ENCODE measurements around the gene PFN4. TPM values are rescaled to one million over a fixed set of nuclear protein-coding genes. Genes with fewer than 3 reads are reported as not detected.

PFN4 gene
- total and polyA plus RNA-seq, 2 experiments from 2014 or later: 0.28 TPM; not detected in 1

- TF ChIP-seq EZH2 (IDR thresholded peaks at IDR 0.05; ENCODE audit: low read depth, unreplicated experiment) (no peak), ZNF114 (CRISPR knock-in tag; IDR thresholded peaks at IDR 0.05) (no peak), NANOG (IDR thresholded peaks at IDR 0.05; ENCODE audit: borderline replicate concordance) (no peak), CTCF (conservative IDR thresholded peaks at IDR 0.05; ENCODE audit: low read depth in 2 of 2) (no peak), ZNF462 (CRISPR knock-in tag; IDR thresholded peaks at IDR 0.05) (no peak)
- Histone ChIP-seq H2AFZ (no peak overlapping the region), H4K20me1 (replicated peaks; ENCODE audit: insufficient read depth) (no peaks in the 10 kb centered on the region), H3K4me2 (no peak overlapping the region), H3K4me3 (no peak overlapping the region), H3K4me1 (ENCODE audit: insufficient read depth) (peaks cover 24% of the 10 kb centered on the region), H3F3A (replicated peaks; ENCODE audit: low read depth) (no peaks in the 10 kb centered on the region), H3K27ac (ENCODE audit: low read depth) (no peak overlapping the region), H3K27me3 (ENCODE audit: insufficient read depth) (peaks cover 11% of the 10 kb centered on the region), H3K9me2 (ENCODE audit: insufficient read depth) (no peaks in the 10 kb centered on the region), H3K36me3 (ENCODE audit: insufficient read depth) (no peaks in the 10 kb centered on the region), H3K79me2 (replicated peaks; ENCODE audit: insufficient read depth) (no peaks in the 10 kb centered on the region)
- no peak overlapping the region for H3K4me3 Mint-ChIP-seq
- no peak overlapping the region for H3K27ac Mint-ChIP-seq
- H3K27me3 Mint-ChIP-seq (ENCODE audit: insufficient read depth, low read depth, poor library complexity): peaks cover 2% of the 10 kb centered on the region
- DNase-seq (ENCODE audit: low spot score) (no peak), ATAC-seq (no peak)
- peaks cover 21% of the 10 kb centered on the region for H3K4me1 Mint-ChIP-seq
- H3K36me3 Mint-ChIP-seq (ENCODE audit: low read depth): no peaks in the 10 kb centered on the region
- H3K9me3 Mint-ChIP-seq: no peaks in the 10 kb centered on the region
Measured at GRCh38 chr2:24125956-24126355, 2.8 kb upstream of the PFN4 start.

Data from GM23338 (cell line).